ENCODE measurements around the gene TEX36. TPM values are rescaled to one million over a fixed set of nuclear protein-coding genes. Genes with fewer than 3 reads are reported as not detected.

The TEX36 gene
- polyA plus RNA-seq, 1 donor from 2014 or later, result not detected

- no peak for TF ChIP-seq EZH2 (IDR thresholded peaks at IDR 0.05; ENCODE audit: borderline replicate concordance, insufficient read depth, low read length, poor library complexity, severe bottlenecking)
- TF ChIP-seq SMC3 (conservative IDR thresholded peaks at IDR 0.05; ENCODE audit: poor library complexity), result no peak
- TF ChIP-seq EP300 (conservative IDR thresholded peaks at IDR 0.05; ENCODE audit: poor library complexity, severe bottlenecking), result no peak
- TF ChIP-seq TAF1 (IDR thresholded peaks at IDR 0.05; ENCODE audit: low read depth), result no peak
- TF ChIP-seq POLR2AphosphoS5 (IDR thresholded peaks at IDR 0.05), result no peak
- TF ChIP-seq MXI1 (conservative IDR thresholded peaks at IDR 0.05; ENCODE audit: poor library complexity, severe bottlenecking), result no peak
- no peak for TF ChIP-seq RAD21 (conservative IDR thresholded peaks at IDR 0.05)
- TF ChIP-seq, protein P1, sequence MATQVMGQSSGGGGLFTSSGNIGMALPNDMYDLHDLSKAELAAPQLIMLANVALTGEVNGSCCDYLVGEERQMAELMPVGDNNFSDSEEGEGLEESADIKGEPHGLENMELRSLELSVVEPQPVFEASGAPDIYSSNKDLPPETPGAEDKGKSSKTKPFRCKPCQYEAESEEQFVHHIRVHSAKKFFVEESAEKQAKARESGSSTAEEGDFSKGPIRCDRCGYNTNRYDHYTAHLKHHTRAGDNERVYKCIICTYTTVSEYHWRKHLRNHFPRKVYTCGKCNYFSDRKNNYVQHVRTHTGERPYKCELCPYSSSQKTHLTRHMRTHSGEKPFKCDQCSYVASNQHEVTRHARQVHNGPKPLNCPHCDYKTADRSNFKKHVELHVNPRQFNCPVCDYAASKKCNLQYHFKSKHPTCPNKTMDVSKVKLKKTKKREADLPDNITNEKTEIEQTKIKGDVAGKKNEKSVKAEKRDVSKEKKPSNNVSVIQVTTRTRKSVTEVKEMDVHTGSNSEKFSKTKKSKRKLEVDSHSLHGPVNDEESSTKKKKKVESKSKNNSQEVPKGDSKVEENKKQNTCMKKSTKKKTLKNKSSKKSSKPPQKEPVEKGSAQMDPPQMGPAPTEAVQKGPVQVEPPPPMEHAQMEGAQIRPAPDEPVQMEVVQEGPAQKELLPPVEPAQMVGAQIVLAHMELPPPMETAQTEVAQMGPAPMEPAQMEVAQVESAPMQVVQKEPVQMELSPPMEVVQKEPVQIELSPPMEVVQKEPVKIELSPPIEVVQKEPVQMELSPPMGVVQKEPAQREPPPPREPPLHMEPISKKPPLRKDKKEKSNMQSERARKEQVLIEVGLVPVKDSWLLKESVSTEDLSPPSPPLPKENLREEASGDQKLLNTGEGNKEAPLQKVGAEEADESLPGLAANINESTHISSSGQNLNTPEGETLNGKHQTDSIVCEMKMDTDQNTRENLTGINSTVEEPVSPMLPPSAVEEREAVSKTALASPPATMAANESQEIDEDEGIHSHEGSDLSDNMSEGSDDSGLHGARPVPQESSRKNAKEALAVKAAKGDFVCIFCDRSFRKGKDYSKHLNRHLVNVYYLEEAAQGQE (IDR thresholded peaks at IDR 0.05; ENCODE audit: borderline replicate concordance), result no peak
- TF ChIP-seq, protein P2, sequence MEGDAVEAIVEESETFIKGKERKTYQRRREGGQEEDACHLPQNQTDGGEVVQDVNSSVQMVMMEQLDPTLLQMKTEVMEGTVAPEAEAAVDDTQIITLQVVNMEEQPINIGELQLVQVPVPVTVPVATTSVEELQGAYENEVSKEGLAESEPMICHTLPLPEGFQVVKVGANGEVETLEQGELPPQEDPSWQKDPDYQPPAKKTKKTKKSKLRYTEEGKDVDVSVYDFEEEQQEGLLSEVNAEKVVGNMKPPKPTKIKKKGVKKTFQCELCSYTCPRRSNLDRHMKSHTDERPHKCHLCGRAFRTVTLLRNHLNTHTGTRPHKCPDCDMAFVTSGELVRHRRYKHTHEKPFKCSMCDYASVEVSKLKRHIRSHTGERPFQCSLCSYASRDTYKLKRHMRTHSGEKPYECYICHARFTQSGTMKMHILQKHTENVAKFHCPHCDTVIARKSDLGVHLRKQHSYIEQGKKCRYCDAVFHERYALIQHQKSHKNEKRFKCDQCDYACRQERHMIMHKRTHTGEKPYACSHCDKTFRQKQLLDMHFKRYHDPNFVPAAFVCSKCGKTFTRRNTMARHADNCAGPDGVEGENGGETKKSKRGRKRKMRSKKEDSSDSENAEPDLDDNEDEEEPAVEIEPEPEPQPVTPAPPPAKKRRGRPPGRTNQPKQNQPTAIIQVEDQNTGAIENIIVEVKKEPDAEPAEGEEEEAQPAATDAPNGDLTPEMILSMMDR (IDR thresholded peaks at IDR 0.05; ENCODE audit: poor library complexity, severe bottlenecking), result no peak
- Histone ChIP-seq H3F3A (ENCODE audit: insufficient read depth, low read length, poor library complexity, severe bottlenecking) (no peaks in the 10 kb centered on the region), H3K36me3 (ENCODE audit: insufficient read depth, low read length) (no peaks in the 10 kb centered on the region), H3K27ac (ENCODE audit: low read length) (no peak overlapping the region), H3K79me2 (replicated peaks; ENCODE audit: insufficient read depth, low read length) (no peaks in the 10 kb centered on the region), H3K27me3 (ENCODE audit: insufficient read depth, low read depth, low read length) (no peaks in the 10 kb centered on the region), H3K4me3 (ENCODE audit: low read length) (no peak overlapping the region), H3K9ac (ENCODE audit: low read length) (no peak overlapping the region), H2AFZ (ENCODE audit: low read depth, low read length) (no peak overlapping the region), H4K20me1 (ENCODE audit: insufficient read depth) (no peaks in the 10 kb centered on the region), H3K9me3 (ENCODE audit: low read length) (no peaks in the 10 kb centered on the region), H3K4me2 (ENCODE audit: low read length) (no peak overlapping the region), H3K9me2 (ENCODE audit: insufficient read depth, low read length) (no peaks in the 10 kb centered on the region)
Measured at GRCh38 chr10:125711110-125711750, 28.3 kb upstream of the TEX36 start.

DNA sequence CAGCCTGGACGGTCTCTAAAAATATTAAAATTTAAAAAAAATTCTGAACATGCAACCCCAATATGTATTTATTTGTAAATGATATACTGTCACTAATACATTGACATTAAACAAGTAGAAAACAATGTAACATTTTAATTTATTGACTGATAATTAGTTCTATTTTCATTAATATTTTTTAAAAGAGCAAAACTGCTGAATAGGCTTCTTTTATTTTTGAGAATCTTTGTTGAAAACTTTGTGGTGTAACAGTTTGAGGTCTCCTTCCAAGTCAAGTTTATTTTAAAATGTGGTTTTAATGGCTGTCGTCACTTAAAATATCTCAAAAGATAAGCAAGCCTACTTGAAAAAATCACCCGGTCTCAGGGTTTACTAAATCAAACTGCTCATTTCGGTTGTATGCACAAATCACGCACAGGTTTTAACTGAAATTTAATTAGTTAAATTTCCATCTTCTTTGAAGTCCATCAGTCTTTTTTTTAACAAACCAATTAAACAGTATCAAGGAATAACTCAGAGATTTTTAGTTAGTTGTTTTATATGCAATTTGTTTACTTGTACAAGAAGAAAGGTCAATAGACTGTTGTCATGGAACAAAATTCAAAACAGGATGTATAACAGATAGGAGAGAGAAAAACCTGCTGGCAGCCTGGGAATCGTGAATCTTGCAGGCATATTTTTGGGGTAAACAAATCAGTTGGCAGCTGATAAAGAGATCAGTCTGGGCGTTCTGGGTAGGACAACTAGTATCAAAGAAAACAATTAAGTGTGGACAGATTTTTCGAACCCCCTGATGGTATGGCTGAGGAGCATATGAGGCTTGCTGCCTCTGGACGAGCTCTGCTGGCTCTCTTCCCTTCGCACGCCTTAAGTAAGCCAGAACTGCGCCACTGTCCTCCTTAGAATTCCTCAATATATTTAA, 26.9 kb upstream of the TEX36 start:
- Histone ChIP-seq H3K9me3 (ENCODE audit: low read length) (no peaks in the 10 kb centered on the region), H3K4me3 (ENCODE audit: low read length) (no peak overlapping the region), H3K27me3 (ENCODE audit: insufficient read depth, low read depth, low read length) (no peaks in the 10 kb centered on the region), H2AFZ (ENCODE audit: low read depth, low read length) (no peak overlapping the region), H3K9ac (ENCODE audit: low read length) (no peak overlapping the region), H3K27ac (ENCODE audit: low read length) (no peak overlapping the region), H3K36me3 (ENCODE audit: insufficient read depth, low read length) (no peaks in the 10 kb centered on the region), H3F3A (ENCODE audit: insufficient read depth, low read length, poor library complexity, severe bottlenecking) (no peaks in the 10 kb centered on the region), H3K79me2 (replicated peaks; ENCODE audit: insufficient read depth, low read length) (no peaks in the 10 kb centered on the region), H3K9me2 (ENCODE audit: insufficient read depth, low read length) (no peaks in the 10 kb centered on the region), H4K20me1 (ENCODE audit: insufficient read depth) (no peaks in the 10 kb centered on the region), H3K4me2 (ENCODE audit: low read length) (no peak overlapping the region)
- TF ChIP-seq EP300 (conservative IDR thresholded peaks at IDR 0.05; ENCODE audit: poor library complexity, severe bottlenecking), result no peak
- TF ChIP-seq SMC3 (conservative IDR thresholded peaks at IDR 0.05; ENCODE audit: poor library complexity), result no peak
- TF ChIP-seq, protein P2 (IDR thresholded peaks at IDR 0.05; ENCODE audit: poor library complexity, severe bottlenecking), result no peak
- TF ChIP-seq, protein P1 (IDR thresholded peaks at IDR 0.05; ENCODE audit: borderline replicate concordance), result no peak
- TF ChIP-seq TAF1 (IDR thresholded peaks at IDR 0.05; ENCODE audit: low read depth), result no peak
- no peak for TF ChIP-seq RAD21 (conservative IDR thresholded peaks at IDR 0.05)
- no peak for TF ChIP-seq EZH2 (IDR thresholded peaks at IDR 0.05; ENCODE audit: borderline replicate concordance, insufficient read depth, low read length, poor library complexity, severe bottlenecking)
- TF ChIP-seq POLR2AphosphoS5 (IDR thresholded peaks at IDR 0.05), result no peak
- no peak for TF ChIP-seq MXI1 (conservative IDR thresholded peaks at IDR 0.05; ENCODE audit: poor library complexity, severe bottlenecking)
